Adrenal gland (tissue), 12 donors: Measurements from ENCODE around the gene STK17A. TPM values are rescaled to one million over a fixed set of nuclear protein-coding genes. Genes with fewer than 3 reads are reported as not detected.

Experiments
- DNase-seq, 7 donors: peaks; one replicate each; pipeline ENCODE4 v3.0.0-alpha.2; 2019 to 2020
- H3K27ac ChIP-seq, 5 donors: fragments of 200-600 bp; sonication (generic) in 4 of 5; 1 replicate in 3 of 5; 2 replicates in 2 of 5; pipeline versions ENCODE4 v1.5.1 to v1.8.0; 2016 to 2020; ENCODE audit warnings: mild to moderate bottlenecking in 1 of 5
- H3K27me3 ChIP-seq: fragments of 200-600 bp; 2 replicates; pipeline ENCODE4 v1.8.0; 2021
- H3K36me3 ChIP-seq, 2 donors: fragments of 200-600 bp; replicated peaks in 1 of 2; 1 replicate in 1 of 2; 2 replicates in 1 of 2; pipeline versions ENCODE4 v1.5.1 to v1.8.0; 2018 to 2022
- H3K4me1 ChIP-seq, 2 donors: fragments of 200-600 bp; replicated peaks in 1 of 2; 1 replicate in 1 of 2; 2 replicates in 1 of 2; pipeline versions ENCODE4 v1.5.1 to v1.8.0; 2018 to 2021
- H3K4me3 ChIP-seq, 4 donors: fragments of 200-600 bp; sonication (generic) in 3 of 4; one replicate each; pipeline ENCODE4 v1.5.1; 2016 to 2018
- H3K9me3 ChIP-seq, 3 donors: fragments of 200-600 bp; sonication (generic) in 1 of 3; replicated peaks in 1 of 3; 1 replicate in 2 of 3; 2 replicates in 1 of 3; pipeline versions ENCODE4 v1.5.1 to v1.8.0; 2016 to 2021
- POLR2A ChIP-seq, 2 donors: fragments of 450-650 bp; IDR thresholded peaks; one replicate each; pipeline ENCODE4 v1.6.1; 2017; ENCODE audit warnings: antibody characterized with exemption in 2 of 2, mild to moderate bottlenecking in 2 of 2, moderate library complexity in 1 of 2
- WGBS, 4 donors: extraction: QIAGEN DNeasy Blood & Tissue Kit in 2 of 4; methylation state at CpG; one replicate each; pipeline versions ENCODE4 v1.1.5 to v1.1.7; 2013 to 2017; 5-methylcytosine and 5-hydroxymethylcytosine counted together
- intact Hi-C, 2 donors: fragments of 100-400 bp; cut with DNase I; formaldehyde crosslinking; loops; one replicate each; pipeline versions ENCODE4 v1.14.1 to v1.15.0; 2022 to 2023
- polyA plus RNA-seq, 3 donors: library from polyadenylated mRNA; stranded (reverse); fragments of 200-250 nt in 2 of 3; fragments of 350-450 nt in 1 of 3; fragmentation: Illumina TruSeq in 1 of 3; extraction: RNeasy Lipid Tissue Mini Kit (QIAGEN cat#74804) in 1 of 3; gene quantifications; one replicate each; pipeline ENCODE4 v1.2.3, GENCODE V29; 2013 to 2014
- total RNA-seq, 9 donors: library from RNA; depleted of rRNA in 4 of 9; stranded (reverse); fragments of >200 nt in 4 of 9; fragments of 120-200 nt in 1 of 9; fragmentation: NEBNext Ultra II Directional in 1 of 9; extraction: Animal tissue kit (Norgen Biotek cat#: 25700) in 1 of 9; gene quantifications; one replicate each; pipeline versions ENCODE4 v1.1.0 to v1.2.4, GENCODE V29; 2013 to 2023
- TF ChIP-seq, protein P1 (sequence below), 6 experiments: fragments of 450-650 bp in 4 of 6; fragments of 200-600 bp in 2 of 6; sonication (generic) in 1 of 6; IDR thresholded peaks; 1 replicate in 5 of 6; 2 replicates in 1 of 6; pipeline versions ENCODE4 v1.5.1 to v1.8.0; 2016 to 2021; ENCODE audit warnings: antibody characterized with exemption in 6 of 6, mild to moderate bottlenecking in 2 of 6, moderate library complexity in 1 of 6
- donor health status: healthy with polysubstance abuse.
- donor health status: Bipolar disorder and iron deficiency.
- donor health status: DM: yes; HTN: yes; CAD: no.
- donor health status: DM: no; HTN: no; CAD: no.
- donor health status: DM: no; HTN: no; CAD: no.
- donor health status: DM: yes; HTN: yes; CAD: no.

The STK17A gene
- total and polyA plus RNA-seq, 12 donors = 7.8 to 46.0 (median 26.2) TPM

DNA sequence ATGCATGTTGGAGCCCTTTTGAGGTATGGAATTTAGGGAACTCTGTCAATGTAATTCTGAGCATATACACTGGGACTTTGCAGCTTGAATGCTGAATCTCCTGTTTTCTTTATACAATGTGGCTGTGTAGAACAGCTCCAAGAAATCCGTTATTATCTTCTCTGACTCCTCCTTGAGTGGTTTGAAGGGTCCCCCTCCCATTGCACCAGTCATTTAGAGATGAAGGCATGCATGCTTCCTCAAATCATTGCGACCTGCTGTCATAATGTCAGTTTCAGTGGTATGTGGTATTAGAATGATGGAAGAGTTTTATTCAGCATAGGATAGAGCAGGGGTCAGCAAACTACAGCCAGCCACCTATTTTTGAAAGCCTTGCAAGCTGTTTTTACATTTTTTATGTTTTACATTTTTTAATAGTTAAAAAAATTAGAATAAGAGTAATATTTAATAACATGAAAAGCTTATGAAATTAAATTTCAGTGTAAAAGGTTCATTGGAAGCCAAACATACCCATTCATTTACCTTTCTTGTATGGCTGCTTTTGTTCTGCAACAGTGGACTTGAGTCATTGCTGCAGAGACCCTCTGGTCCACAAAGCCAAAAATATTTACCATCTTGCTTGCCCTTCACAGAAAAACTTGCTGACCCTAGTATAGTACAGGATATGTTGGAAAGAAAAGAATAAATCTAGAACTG, 8.1 kb downstream of the STK17A start:
- H3K27me3 ChIP-seq = no peaks in the 10 kb centered on the region
- H3K4me3 ChIP-seq = no peak overlapping the region
- intact Hi-C loops = loop anchor here in 1 of 2 donors (10.0 kb wide), 1 partner anchor 54 kb away; no protein-coding TSS in a partner anchor
- no peak overlapping the region for H3K27ac ChIP-seq
- no peak for TF ChIP-seq POLR2A (IDR thresholded peaks at IDR 0.05)
- TF ChIP-seq, protein P1, sequence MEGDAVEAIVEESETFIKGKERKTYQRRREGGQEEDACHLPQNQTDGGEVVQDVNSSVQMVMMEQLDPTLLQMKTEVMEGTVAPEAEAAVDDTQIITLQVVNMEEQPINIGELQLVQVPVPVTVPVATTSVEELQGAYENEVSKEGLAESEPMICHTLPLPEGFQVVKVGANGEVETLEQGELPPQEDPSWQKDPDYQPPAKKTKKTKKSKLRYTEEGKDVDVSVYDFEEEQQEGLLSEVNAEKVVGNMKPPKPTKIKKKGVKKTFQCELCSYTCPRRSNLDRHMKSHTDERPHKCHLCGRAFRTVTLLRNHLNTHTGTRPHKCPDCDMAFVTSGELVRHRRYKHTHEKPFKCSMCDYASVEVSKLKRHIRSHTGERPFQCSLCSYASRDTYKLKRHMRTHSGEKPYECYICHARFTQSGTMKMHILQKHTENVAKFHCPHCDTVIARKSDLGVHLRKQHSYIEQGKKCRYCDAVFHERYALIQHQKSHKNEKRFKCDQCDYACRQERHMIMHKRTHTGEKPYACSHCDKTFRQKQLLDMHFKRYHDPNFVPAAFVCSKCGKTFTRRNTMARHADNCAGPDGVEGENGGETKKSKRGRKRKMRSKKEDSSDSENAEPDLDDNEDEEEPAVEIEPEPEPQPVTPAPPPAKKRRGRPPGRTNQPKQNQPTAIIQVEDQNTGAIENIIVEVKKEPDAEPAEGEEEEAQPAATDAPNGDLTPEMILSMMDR (IDR thresholded peaks at IDR 0.05) = no peak
- no peak for DNase-seq
- H3K36me3 ChIP-seq = no peaks in the 10 kb centered on the region
- peaks cover 0 to 41% of the 10 kb centered on the region in 2 donors for H3K4me1 ChIP-seq
- H3K9me3 ChIP-seq = no peaks in the 10 kb centered on the region
- 66 to 90% (median 78%) methylated on average over 2 of the region's 2 CpGs for WGBS, 4 donors

DNA sequence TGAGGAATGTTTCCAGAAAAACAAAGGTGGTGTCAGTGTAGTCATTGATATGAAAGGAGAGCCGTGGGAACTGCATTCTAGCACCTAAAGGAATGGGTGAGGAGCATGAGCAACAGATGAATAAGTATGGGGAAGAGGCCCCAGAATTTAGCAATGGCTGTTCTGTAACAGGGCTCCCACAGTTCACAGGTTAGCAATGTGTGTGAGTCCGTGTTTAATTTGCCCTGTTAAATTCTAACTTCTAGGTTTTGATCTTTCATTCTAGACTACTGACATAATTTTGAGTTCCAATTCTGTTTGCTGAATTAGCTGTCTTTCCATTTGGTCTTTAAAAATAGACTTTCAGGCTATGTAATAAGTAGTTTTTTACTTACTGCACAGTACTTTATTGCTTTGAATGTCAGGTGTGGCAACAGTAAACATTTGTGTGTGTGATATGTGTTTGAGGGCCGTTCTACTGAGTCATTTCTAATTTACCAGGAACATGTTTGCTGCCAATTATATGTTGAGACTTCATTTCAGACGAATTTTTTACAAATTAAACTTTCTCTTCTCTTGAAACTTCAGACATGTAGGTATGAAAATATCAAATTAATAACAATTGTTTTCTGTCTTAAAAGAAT, 8.8 kb downstream of the STK17A start:
- H3K27ac ChIP-seq = no peak overlapping the region
- TF ChIP-seq, protein P1 (IDR thresholded peaks at IDR 0.05) = no peak
- no peak for TF ChIP-seq POLR2A (IDR thresholded peaks at IDR 0.05)
- no peak for DNase-seq
- H3K4me3 ChIP-seq = no peak overlapping the region
- WGBS, 4 donors = 54 to 65% (median 61%) methylated on average over 4 of the region's 4 CpGs
- intact Hi-C loops = loop anchor here in 1 of 2 donors (10.0 kb wide), 1 partner anchor 53 kb away; no protein-coding TSS in a partner anchor
- no peaks in the 10 kb centered on the region for H3K27me3 ChIP-seq
- H3K4me1 ChIP-seq = peaks cover 0 to 34% of the 10 kb centered on the region in 2 donors
- H3K36me3 ChIP-seq = no peaks in the 10 kb centered on the region
- no peaks in the 10 kb centered on the region for H3K9me3 ChIP-seq

DNA sequence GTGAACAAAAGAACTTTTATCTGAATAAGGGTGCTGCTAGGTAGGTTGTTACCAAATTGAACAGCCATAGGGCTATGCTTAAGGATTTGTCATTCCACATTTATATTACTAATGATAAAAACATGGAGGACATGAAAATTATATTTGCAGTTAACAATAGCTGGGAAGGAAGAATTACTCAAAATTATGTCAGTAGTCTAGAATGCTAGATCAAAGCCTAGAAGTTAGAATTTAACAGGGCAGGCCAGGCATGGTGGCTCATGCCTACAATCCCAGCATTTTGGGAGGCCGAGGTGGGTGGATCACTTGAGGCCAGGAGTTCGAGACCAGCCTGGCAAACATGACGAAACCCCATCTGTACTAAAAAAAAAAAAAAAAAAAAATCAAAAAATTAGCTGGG, 9.4 kb downstream of the STK17A start:
- Histone ChIP-seq H3K27me3 (no peaks in the 10 kb centered on the region), H3K27ac (no peak overlapping the region), H3K36me3 (peaks cover 0 to 2% of the 10 kb centered on the region in 2 donors), H3K4me1 (peaks cover 0 to 28% of the 10 kb centered on the region in 2 donors), H3K9me3 (no peaks in the 10 kb centered on the region), H3K4me3 (no peak overlapping the region)
- intact Hi-C loops = loop anchor here in 1 of 2 donors (10.0 kb wide), 1 partner anchor 52 kb away; no protein-coding TSS in a partner anchor
- TF ChIP-seq POLR2A (IDR thresholded peaks at IDR 0.05) = no peak
- TF ChIP-seq, protein P1 (IDR thresholded peaks at IDR 0.05) = no peak
- no peak for DNase-seq
- WGBS, 4 donors = 89 to 98% (median 94%) methylated on average over 3 of the region's 3 CpGs

DNA sequence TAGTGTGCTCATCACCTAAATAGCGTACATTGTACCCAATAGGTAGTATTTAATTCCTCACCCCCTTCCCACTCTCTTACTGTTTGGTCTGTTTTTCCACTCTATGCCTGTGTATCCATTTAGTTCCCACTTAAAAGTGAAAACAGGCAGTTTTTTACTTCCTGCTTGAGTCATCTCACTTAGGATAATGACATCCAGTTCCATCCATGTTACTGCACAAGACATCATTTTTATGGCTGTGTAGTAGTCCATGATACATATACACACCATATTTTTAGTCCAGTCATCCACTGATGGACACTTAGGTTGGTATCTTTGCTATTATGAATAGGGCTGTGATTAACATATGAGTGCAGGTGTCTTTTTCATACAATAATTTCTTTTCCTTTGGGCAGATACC, 10.1 kb downstream of the STK17A start:
- TF ChIP-seq POLR2A (IDR thresholded peaks at IDR 0.05) = no peak
- TF ChIP-seq, protein P1 (IDR thresholded peaks at IDR 0.05) = no peak
- H3K4me3 ChIP-seq = no peak overlapping the region
- peaks cover 0 to 9% of the 10 kb centered on the region in 2 donors for H3K36me3 ChIP-seq
- no peaks in the 10 kb centered on the region for H3K9me3 ChIP-seq
- no peaks in the 10 kb centered on the region for H3K27me3 ChIP-seq
- peaks cover 0 to 21% of the 10 kb centered on the region in 2 donors for H3K4me1 ChIP-seq
- WGBS, 4 donors = 93 to 100% (median 96%) methylated on average over 1 of the region's 1 CpG
- no peak for DNase-seq
- H3K27ac ChIP-seq = no peak overlapping the region
- intact Hi-C loops = loop anchor here in 1 of 2 donors (10.0 kb wide), 1 partner anchor 52 kb away; no protein-coding TSS in a partner anchor
